SU-DHL-6 (cell line): ENCODE results near the gene LHFPL6.

ENCODE experiments used
- CTCF ChIP-seq: fragments of 200-600 bp; sonication (generic); IDR thresholded peaks from one replicate; pipeline ENCODE4 v1.5.1; 2017; ENCODE audit warnings: antibody characterized with exemption, mild to moderate bottlenecking, low read length, moderate library complexity; ENCODE audit not compliant: insufficient read depth, poor library complexity, severe bottlenecking
- EZH2phosphoT487 ChIP-seq: fragments of 200-600 bp; sonication (generic), shearing (Covaris generic); conservative IDR thresholded peaks from 2 replicates; pipeline ENCODE4 v1.6.1; 2018; ENCODE audit warnings: mild to moderate bottlenecking, antibody characterized with exemption, low read length, moderate library complexity, mixed read lengths

DNA sequence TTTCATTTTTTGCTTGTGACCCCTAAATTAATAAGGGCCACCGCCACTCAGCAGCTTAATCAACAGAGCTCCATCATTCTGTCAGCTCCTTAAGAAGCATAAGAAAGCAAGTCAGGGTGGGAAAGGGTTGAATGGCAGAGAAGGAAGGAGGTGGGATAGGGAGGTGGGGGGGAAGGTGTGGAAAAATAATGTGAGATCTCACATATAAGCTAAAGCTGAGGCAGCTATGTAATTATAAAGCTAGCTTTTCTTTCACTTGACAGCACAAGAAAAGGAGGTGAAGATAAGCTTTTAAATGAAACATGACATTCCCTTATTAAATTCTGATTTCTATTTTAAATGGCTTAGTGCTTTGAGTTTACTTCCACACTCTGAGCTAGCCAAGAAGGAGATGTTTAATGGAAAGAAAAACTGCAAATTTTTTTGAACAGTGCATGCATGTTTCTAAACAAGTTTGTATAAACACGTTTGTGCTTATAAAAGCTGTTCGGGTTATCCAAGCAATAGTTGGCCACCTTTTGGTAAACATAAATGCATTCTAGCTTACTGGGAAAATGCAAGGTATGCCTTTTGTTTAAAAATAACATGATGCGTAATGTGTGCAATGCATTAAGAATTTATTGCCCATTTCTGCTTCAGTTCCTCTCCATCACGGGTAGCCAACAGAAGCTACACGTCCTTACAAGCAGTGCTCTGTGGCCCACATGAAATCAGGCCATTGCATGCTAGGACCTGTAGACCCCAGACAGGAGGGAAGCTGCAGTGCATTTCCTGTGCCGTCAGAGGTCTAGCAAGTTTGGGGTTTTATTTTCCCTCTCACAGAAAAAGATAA, 96.2 kb downstream of the LHFPL6 start:
- TF ChIP-seq EZH2phosphoT487 (no peak), CTCF (no peak)
